Body of pancreas (tissue), 4 donors: ENCODE results near the gene GPC2.

ENCODE experiments used
- CTCF ChIP-seq, 7 experiments: fragments of 450-650 bp in 4 of 7; fragments of 200-600 bp in 3 of 7; sonication (generic) in 3 of 7; IDR thresholded peaks; one replicate each; pipeline ENCODE4 v1.5.1; 2016 to 2019; ENCODE audit warnings: antibody characterized with exemption in 7 of 7
- POLR2A ChIP-seq, 3 donors: fragments of 450-650 bp; IDR thresholded peaks; one replicate each; pipeline ENCODE4 v1.6.1; 2016; ENCODE audit warnings: antibody characterized with exemption in 3 of 3, mild to moderate bottlenecking in 2 of 3

GRCh38 chr7:100219271-100219737 lies 42.1 kb upstream of the GPC2 start:
- no peak for TF ChIP-seq CTCF (IDR thresholded peaks at IDR 0.05)
- no peak for TF ChIP-seq POLR2A (IDR thresholded peaks at IDR 0.05)
